Measurements from ENCODE around the gene GAS5.

- TF ChIP-seq CEBPB (tag; IDR thresholded peaks at IDR 0.05) (no peak), FOXM1 (IDR thresholded peaks at IDR 0.05; ENCODE audit: low read depth) (no peak), FOXM1 (CRISPR knock-in tag; IDR thresholded peaks at IDR 0.05; ENCODE audit: low read depth) (no peak), GATA2 (CRISPR knock-in tag; IDR thresholded peaks at IDR 0.05) (no peak), RAD21 (CRISPR knock-in tag; conservative IDR thresholded peaks at IDR 0.05 in 1 of 2, IDR thresholded peaks at IDR 0.05 in 1 of 2) (no peak), BRD4 (IDR thresholded peaks at IDR 0.05) (no peak), SMC3 (conservative IDR thresholded peaks at IDR 0.05; ENCODE audit: insufficient read depth, low read depth, low read length) (no peak), IFI16 (CRISPR knock-in tag; IDR thresholded peaks at IDR 0.05) (no peak), SMAD2 (IDR thresholded peaks at IDR 0.05; ENCODE audit: low read depth, low read length) (no peak), MYC (IDR thresholded peaks at IDR 0.05; ENCODE audit: low read depth, low read length) (no peak), MYC (CRISPR knock-in tag; IDR thresholded peaks at IDR 0.05; ENCODE audit: borderline replicate concordance, low read depth) (no peak)
- TF ChIP-seq, protein P1, sequence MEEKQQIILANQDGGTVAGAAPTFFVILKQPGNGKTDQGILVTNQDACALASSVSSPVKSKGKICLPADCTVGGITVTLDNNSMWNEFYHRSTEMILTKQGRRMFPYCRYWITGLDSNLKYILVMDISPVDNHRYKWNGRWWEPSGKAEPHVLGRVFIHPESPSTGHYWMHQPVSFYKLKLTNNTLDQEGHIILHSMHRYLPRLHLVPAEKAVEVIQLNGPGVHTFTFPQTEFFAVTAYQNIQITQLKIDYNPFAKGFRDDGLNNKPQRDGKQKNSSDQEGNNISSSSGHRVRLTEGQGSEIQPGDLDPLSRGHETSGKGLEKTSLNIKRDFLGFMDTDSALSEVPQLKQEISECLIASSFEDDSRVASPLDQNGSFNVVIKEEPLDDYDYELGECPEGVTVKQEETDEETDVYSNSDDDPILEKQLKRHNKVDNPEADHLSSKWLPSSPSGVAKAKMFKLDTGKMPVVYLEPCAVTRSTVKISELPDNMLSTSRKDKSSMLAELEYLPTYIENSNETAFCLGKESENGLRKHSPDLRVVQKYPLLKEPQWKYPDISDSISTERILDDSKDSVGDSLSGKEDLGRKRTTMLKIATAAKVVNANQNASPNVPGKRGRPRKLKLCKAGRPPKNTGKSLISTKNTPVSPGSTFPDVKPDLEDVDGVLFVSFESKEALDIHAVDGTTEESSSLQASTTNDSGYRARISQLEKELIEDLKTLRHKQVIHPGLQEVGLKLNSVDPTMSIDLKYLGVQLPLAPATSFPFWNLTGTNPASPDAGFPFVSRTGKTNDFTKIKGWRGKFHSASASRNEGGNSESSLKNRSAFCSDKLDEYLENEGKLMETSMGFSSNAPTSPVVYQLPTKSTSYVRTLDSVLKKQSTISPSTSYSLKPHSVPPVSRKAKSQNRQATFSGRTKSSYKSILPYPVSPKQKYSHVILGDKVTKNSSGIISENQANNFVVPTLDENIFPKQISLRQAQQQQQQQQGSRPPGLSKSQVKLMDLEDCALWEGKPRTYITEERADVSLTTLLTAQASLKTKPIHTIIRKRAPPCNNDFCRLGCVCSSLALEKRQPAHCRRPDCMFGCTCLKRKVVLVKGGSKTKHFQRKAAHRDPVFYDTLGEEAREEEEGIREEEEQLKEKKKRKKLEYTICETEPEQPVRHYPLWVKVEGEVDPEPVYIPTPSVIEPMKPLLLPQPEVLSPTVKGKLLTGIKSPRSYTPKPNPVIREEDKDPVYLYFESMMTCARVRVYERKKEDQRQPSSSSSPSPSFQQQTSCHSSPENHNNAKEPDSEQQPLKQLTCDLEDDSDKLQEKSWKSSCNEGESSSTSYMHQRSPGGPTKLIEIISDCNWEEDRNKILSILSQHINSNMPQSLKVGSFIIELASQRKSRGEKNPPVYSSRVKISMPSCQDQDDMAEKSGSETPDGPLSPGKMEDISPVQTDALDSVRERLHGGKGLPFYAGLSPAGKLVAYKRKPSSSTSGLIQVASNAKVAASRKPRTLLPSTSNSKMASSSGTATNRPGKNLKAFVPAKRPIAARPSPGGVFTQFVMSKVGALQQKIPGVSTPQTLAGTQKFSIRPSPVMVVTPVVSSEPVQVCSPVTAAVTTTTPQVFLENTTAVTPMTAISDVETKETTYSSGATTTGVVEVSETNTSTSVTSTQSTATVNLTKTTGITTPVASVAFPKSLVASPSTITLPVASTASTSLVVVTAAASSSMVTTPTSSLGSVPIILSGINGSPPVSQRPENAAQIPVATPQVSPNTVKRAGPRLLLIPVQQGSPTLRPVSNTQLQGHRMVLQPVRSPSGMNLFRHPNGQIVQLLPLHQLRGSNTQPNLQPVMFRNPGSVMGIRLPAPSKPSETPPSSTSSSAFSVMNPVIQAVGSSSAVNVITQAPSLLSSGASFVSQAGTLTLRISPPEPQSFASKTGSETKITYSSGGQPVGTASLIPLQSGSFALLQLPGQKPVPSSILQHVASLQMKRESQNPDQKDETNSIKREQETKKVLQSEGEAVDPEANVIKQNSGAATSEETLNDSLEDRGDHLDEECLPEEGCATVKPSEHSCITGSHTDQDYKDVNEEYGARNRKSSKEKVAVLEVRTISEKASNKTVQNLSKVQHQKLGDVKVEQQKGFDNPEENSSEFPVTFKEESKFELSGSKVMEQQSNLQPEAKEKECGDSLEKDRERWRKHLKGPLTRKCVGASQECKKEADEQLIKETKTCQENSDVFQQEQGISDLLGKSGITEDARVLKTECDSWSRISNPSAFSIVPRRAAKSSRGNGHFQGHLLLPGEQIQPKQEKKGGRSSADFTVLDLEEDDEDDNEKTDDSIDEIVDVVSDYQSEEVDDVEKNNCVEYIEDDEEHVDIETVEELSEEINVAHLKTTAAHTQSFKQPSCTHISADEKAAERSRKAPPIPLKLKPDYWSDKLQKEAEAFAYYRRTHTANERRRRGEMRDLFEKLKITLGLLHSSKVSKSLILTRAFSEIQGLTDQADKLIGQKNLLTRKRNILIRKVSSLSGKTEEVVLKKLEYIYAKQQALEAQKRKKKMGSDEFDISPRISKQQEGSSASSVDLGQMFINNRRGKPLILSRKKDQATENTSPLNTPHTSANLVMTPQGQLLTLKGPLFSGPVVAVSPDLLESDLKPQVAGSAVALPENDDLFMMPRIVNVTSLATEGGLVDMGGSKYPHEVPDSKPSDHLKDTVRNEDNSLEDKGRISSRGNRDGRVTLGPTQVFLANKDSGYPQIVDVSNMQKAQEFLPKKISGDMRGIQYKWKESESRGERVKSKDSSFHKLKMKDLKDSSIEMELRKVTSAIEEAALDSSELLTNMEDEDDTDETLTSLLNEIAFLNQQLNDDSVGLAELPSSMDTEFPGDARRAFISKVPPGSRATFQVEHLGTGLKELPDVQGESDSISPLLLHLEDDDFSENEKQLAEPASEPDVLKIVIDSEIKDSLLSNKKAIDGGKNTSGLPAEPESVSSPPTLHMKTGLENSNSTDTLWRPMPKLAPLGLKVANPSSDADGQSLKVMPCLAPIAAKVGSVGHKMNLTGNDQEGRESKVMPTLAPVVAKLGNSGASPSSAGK (IDR thresholded peaks at IDR 0.05), result no peak
Measured at GRCh38 chr1:173878251-173878650, 10.5 kb upstream of the GAS5 start.
